GM21360 (cell line): ENCODE results near the gene SLC5A9.
"Not testable (repeated sequence)": the region's sequence is repeated elsewhere in the genome, so short reads cannot be mapped to it uniquely, and the experiment has no call there.

ENCODE experiments used
- ATAC-seq: cut with Tn5 transposase; IDR thresholded peaks from one replicate; pipeline ENCODE4 v1.9.1; 2021; ENCODE audit warnings: mild to moderate bottlenecking, moderate library complexity; ENCODE audit not compliant: unreplicated experiment

The SLC5A9 gene

GRCh38 chr1:48213462-48213861, 9.1 kb upstream of the SLC5A9 start:
- ATAC-seq = not testable (repeated sequence)

DNA sequence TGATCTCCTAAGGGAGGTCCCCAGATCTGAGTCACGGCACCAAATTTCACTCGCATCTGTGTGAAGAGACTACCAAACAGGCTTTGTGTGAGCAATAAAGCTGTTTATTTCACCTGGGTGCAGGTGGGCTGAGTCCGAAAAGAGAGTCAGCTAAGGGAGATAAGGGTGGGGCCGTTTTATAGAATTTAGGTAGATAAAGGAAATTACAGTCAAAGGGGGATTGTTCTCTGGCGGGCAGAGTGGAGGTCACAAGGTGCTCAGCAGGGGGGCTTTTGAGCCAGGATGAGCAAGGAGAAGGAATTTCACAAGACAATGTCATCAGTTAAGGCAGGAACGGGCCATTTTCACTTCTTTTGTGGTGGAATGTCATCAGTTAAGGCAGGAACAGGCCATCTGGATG, 8.2 kb upstream of the SLC5A9 start:
- ATAC-seq = not testable (repeated sequence)

DNA sequence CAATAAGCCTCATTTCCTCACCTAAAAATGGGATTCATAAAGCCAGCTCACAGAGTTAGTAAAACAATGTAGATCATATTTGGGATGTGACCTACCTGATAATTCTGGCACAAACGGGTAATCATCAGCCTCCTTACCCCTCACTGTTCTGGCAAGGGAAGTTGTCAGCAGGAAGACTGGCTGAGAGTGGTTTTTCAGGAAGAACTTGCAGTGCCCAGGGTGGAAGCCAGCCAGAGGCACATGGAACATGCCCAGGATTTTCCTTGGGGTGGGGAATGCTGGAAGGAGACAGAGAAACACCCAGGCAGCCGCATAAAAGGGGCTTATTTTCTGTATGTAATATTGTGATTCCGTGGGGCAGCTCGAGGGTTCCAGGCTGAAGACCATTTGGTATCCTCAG, 7.7 kb upstream of the SLC5A9 start:
- ATAC-seq = no peak

DNA sequence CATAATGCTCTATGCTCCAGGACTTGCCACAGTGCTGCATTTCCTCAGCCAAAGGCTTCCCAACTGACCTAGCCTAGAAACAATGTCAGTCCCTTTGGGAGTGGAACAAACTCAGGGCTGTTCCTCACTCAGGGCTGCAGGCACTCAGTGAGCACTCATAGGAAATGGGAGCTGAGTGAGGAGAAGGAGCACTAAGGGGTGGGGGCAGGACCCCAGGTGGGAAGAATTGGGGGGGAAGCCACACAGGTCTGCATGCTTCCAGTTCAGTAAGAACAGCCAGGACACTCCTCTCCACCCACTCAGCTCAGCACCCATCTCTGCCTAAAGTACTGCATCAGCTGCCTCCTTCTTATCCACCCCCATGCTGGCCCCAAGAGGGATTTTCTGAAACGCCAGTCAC, 7.3 kb upstream of the SLC5A9 start:
- ATAC-seq = no peak

DNA sequence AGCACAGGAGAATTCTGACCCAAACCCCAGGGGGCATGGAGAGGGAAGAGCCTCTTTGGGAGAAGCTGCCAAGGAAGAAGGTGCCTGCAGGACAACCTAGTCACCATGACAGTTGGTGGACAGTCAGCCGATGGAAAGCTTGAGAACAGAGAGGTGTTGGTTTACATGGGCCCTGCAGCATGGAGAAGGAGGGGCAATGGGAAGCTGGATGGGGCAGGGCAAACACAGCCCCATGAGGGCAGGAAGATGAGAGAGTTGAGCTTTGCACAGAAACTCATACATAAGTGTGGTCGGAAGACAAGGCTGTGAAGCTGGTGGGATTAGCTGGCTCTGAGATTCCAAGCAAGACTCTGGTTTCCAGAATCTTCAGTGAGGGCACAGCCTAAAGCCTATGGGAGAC, 6.6 kb upstream of the SLC5A9 start:
- no peak for ATAC-seq

DNA sequence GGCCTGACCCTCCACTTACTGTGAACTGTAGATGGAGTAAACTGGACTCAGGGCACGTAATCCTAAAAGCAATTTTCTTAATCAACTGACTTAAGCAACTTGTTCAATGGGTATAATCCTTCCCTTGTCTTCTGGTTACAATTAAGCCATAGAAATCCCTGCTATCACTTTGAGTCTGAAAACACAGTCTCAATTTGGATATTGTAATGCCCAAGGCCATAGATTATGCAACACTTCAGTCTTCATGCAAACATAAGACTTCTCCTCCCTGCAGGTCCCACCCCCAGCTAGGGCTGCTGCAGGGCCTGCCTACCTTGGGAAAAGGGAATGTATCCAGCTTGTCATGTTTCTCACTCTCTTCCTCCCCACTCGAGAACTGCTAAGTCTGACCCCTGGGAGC, 6.2 kb upstream of the SLC5A9 start:
- no peak for ATAC-seq

GRCh38 chr1:48216941-48217340, 5.6 kb upstream of the SLC5A9 start:
- ATAC-seq = no peak

DNA sequence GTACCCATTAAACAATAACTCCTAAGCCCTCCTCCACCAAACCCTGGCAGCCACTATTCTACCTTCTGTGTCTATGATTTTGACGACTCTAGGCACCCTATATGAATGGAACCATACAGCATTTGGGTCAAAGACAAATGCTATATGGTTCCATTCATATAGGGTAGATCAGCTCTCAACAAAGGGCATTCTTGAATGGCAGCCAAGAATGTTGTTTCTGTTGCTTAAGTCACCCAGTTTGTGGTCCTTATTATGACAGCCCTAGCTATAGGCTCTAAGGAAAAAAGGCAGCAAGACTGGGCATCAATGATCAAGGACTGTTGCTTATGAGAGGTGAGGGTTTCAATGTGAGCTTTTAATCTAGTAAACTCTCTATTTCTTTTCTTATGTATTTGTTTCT, 4.7 kb upstream of the SLC5A9 start:
- ATAC-seq = no peak

GRCh38 chr1:48219803-48220202, 2.7 kb upstream of the SLC5A9 start:
- no peak for ATAC-seq

GRCh38 chr1:48221122-48221521, 1.4 kb upstream of the SLC5A9 start:
- ATAC-seq = no peak

DNA sequence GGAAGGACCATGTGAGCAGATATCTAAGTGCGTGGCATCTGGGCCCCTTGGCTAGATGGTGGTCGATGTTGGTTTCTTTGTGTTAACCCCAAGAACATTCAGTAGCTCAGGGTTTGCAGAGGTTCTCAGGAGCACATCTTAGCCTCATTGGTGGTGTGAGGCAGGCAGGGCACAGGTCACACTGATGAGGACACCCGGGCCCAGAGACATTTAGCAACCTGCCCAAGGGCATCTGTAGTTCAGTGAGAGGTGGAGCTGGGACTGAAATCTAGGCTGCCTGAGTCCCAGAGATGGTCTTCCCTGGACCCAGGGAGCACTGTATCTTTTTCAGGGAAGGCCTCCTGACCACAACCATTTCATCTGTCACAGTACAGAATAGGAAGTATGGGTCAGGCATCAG, 859 bp upstream of the SLC5A9 start:
- no peak for ATAC-seq

DNA sequence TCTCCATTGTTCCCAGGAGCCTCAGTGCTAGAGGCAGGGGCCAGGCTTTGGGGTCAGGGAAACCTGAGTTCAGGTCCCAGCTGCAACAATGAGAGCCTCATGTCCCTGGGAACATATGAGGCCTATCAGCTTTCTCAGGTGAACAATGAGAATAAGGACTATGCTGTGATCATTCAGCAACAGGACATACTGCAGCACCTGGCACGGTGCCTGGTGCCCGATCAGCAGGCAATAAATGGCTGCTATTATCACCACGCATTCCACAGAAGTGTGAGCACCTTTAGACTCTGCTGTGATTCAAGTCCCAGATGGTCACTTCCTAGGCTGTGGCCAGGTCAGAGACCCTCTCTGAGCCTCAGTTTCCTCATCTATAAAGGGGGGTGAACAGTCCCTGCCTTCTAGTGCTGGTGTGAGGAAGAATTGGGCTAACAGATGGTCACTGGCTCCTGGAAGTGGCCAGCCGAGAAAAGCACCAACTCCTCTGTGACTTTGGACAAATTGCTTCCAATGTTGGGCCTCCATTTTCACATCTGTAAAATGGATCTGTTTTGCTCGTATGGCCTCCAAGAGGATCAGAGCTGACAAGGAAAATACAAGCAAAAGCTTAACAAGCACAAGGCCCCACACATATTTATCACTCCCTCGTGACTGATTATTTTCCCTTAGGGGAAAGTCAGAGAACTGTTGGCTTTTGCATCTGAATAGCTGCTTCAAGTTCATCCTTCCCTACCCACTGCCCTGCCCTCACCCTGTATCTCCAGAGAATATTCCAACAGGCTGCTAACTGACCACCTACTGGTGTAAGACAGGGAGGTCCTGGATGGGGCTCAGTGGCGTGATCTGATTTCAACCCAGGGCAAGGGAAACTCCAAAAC, 1.1 kb downstream of the SLC5A9 start:
- no peak for ATAC-seq

GRCh38 chr1:48224791-48225190, 2.3 kb downstream of the SLC5A9 start:
- ATAC-seq = no peak

GRCh38 chr1:48225579-48225978, 3.1 kb downstream of the SLC5A9 start:
- ATAC-seq = no peak

- ATAC-seq = no peak
Observed at GRCh38 chr1:48227165-48228013, 4.9 kb downstream of the SLC5A9 start.

GRCh38 chr1:48228156-48228555, 5.6 kb downstream of the SLC5A9 start:
- no peak for ATAC-seq

- ATAC-seq = no peak
Observed at GRCh38 chr1:48229317-48229716, 6.8 kb downstream of the SLC5A9 start.

DNA sequence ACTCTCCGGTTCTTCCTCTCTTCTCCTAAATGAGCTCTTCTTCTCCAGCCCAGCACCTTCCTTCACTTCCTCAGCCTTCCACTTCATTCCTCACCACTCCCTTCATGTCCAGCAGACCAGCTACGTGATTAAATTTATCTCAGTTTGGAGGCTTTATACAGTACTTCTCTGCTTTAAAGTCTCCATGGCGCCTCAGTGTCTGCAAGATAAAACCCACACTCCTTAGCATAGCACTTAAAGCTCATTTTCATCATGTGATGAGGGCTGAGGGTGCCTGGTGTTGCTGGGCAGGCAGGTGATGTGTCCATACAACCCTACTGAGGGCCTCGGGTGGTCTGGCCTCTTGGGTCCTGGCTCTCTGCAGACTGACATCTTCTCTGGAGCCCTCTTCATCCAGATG, 7.7 kb downstream of the SLC5A9 start:
- no peak for ATAC-seq

GRCh38 chr1:48232722-48233121, 10.2 kb downstream of the SLC5A9 start:
- ATAC-seq = no peak

GRCh38 chr1:48233666-48234485, 11.4 kb downstream of the SLC5A9 start:
- ATAC-seq = no peak

- ATAC-seq = no peak
Observed at GRCh38 chr1:48235652-48236051, 13.1 kb downstream of the SLC5A9 start.
